Bronchial epithelial cell (primary cell): Measurements from ENCODE around the gene CALY. TPM values are rescaled to one million over a fixed set of nuclear protein-coding genes. Genes with fewer than 3 reads are reported as not detected.

Experiments
- DNase-seq: peaks from one replicate; pipeline ENCODE4 v3.0.0-alpha.2; 2010; ENCODE audit warnings: low read depth
- FAIRE-seq: peaks from 2 replicates; lab custom pipeline; 2011; peaks lifted over from hg19 to GRCh38; lab: Jason Lieb, UNC
- H3K27me3 ChIP-seq: 2 replicates; pipeline ENCODE4 v1.5.1; 2011; ENCODE audit warnings: low read length; ENCODE audit not compliant: control insufficient read depth, insufficient read depth
- H3K36me3 ChIP-seq: 2 replicates; pipeline ENCODE4 v1.5.1; 2011; ENCODE audit warnings: low read length; ENCODE audit not compliant: control insufficient read depth, insufficient read depth
- H3K4me3 ChIP-seq: 2 replicates; pipeline ENCODE4 v1.5.1; 2011; ENCODE audit warnings: mild to moderate bottlenecking, low read depth, low read length, control low read depth
- CTCF ChIP-seq: IDR thresholded peaks from 2 replicates; pipeline ENCODE4 v1.5.1; 2011; ENCODE audit warnings: mild to moderate bottlenecking, moderate library complexity, low read length, control low read depth, inconsistent platforms; ENCODE audit not compliant: insufficient read depth, severe bottlenecking
- total RNA-seq: library from RNA; depleted of rRNA; stranded (reverse); fragments of >200 nt; gene quantifications from 2 replicates; pipeline ENCODE4 v1.2.1, GENCODE V29; 2014

The CALY gene
- total RNA-seq, 1 donor from 2014 or later: not detected

GRCh38 chr10:133375357-133376115, 38.8 kb upstream of the CALY start:
- no peak for DNase-seq
- Histone ChIP-seq H3K4me3 (no peak overlapping the region), H3K27me3 (no peaks in the 10 kb centered on the region), H3K36me3 (peaks cover 1% of the 10 kb centered on the region)
- no peak for TF ChIP-seq CTCF
- FAIRE-seq: no peak

GRCh38 chr10:133373174-133374090, 36.7 kb upstream of the CALY start, which contains the start of gene ECHS1:
Gene ECHS1 (minus strand): TSS chr10:133373354. CDS start chr10:133373333, 21 bp downstream.
- DNase-seq (peak; percentile 68), FAIRE-seq (no peak)
- peaks cover 13% of the 10 kb centered on the region for H3K36me3 ChIP-seq
- H3K4me3 ChIP-seq: peak within 1 kb of the TSS; percentile 96
- TF ChIP-seq CTCF: no peak
- no peaks in the 10 kb centered on the region for H3K27me3 ChIP-seq

- TF ChIP-seq CTCF: no peak
- H3K4me3 ChIP-seq: peak overlapping the region; percentile 96
- peaks cover 17% of the 10 kb centered on the region for H3K36me3 ChIP-seq
- no peaks in the 10 kb centered on the region for H3K27me3 ChIP-seq
- FAIRE-seq (no peak), DNase-seq (no peak)
These were observed 35.8 kb upstream of the CALY start for GRCh38 chr10:133372507-133372906.

- no peak for FAIRE-seq
- H3K36me3 ChIP-seq: peaks cover 29% of the 10 kb centered on the region
These were observed 33.5 kb upstream of the CALY start for GRCh38 chr10:133370030-133370786.

More at GRCh38 chr10:133370030-133370786, 33.5 kb upstream of the CALY start:
- Histone ChIP-seq H3K4me3 (no peak overlapping the region), H3K27me3 (no peaks in the 10 kb centered on the region)
- TF ChIP-seq CTCF: no peak
- DNase-seq: no peak
